ENCODE data around the gene MEGF6. TPM values are rescaled to one million over a fixed set of nuclear protein-coding genes. Genes with fewer than 3 reads are reported as not detected.

MEGF6 gene
- total and polyA plus RNA-seq, 2 donors (not counting 1 experiment from before 2014, with no cell fraction given): 43.2 to 77.3 TPM

DNA sequence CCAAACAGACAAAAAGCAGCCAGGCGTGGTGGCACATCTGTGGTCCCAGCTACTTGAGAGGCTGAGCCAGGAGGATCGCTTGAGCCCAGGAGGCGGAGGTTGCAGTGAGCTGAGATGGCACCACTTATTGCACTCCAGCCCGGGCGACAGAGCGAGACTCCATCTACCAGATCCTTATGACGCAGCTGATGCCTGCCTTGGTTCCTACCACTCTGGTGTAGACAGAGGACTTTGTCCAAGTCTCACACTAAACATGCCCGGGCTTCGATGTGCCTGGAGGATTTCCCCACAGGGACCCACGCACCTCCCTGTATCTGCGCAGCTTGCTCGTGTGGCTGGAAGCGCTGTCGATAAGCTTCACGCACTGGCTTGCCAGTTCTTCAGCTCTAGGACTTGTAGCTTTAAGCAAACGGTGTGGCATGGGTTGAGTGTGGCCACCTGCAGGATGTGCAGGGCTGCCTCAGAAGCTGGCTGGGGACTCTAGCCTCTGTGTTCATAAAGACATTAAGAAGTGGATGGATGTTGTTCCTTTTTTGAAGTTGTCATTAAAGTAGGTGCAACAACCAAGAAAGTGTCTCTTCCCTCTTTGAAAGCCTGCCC is 18.4 kb upstream of the MEGF6 start:
- H3K4me1 ChIP-seq (ENCODE audit: control insufficient read depth in 2 of 2, insufficient read depth in 2 of 2, low read length in 2 of 2): peaks cover 6 to 11% of the 10 kb centered on the region in 2 donors
- H3K4me2 ChIP-seq (replicated peaks; ENCODE audit: low read depth, low read length, poor library complexity, severe bottlenecking): no peak overlapping the region
- no peak overlapping the region for H2AFZ ChIP-seq (ENCODE audit: insufficient read depth, low read depth, low read length, poor library complexity, severe bottlenecking)
- peaks cover 14% of the 10 kb centered on the region for H3K4me1 Mint-ChIP-seq
- ChIA-PET POLR2A (interaction anchor here (0.6 kb wide), 1 partner anchor 1214 kb away, joined by 5 read pairs; no protein-coding TSS in a partner anchor), CTCF (interaction anchor here (1.1 to 3.8 kb wide), 4 partner anchors 9 to 176 kb away, joined by 4 to 37 read pairs (median 5); no protein-coding TSS in a partner anchor)
- no peak overlapping the region for H3K4me3 ChIP-seq (ENCODE audit: control extremely low read depth in 1 of 5, extremely low read depth in 1 of 5, insufficient read depth in 1 of 5, low read depth in 2 of 5, low read length in 4 of 5)
- no peak overlapping the region for H3K27ac Mint-ChIP-seq
- WGBS (ENCODE audit: insufficient coverage): 91% methylated on average over 15 of the region's 16 CpGs
- TF ChIP-seq EZH2 (IDR thresholded peaks at IDR 0.05; ENCODE audit: borderline replicate concordance, insufficient read depth, low read depth, low read length, poor library complexity, severe bottlenecking): no peak
- TF ChIP-seq, protein P1, sequence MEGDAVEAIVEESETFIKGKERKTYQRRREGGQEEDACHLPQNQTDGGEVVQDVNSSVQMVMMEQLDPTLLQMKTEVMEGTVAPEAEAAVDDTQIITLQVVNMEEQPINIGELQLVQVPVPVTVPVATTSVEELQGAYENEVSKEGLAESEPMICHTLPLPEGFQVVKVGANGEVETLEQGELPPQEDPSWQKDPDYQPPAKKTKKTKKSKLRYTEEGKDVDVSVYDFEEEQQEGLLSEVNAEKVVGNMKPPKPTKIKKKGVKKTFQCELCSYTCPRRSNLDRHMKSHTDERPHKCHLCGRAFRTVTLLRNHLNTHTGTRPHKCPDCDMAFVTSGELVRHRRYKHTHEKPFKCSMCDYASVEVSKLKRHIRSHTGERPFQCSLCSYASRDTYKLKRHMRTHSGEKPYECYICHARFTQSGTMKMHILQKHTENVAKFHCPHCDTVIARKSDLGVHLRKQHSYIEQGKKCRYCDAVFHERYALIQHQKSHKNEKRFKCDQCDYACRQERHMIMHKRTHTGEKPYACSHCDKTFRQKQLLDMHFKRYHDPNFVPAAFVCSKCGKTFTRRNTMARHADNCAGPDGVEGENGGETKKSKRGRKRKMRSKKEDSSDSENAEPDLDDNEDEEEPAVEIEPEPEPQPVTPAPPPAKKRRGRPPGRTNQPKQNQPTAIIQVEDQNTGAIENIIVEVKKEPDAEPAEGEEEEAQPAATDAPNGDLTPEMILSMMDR (IDR thresholded peaks at IDR 0.05): no peak
- ATAC-seq (ENCODE audit: low read depth) (no peak), DNase-seq (no peak)
- H3K79me2 ChIP-seq (ENCODE audit: control insufficient read depth, insufficient read depth, low read length): no peaks in the 10 kb centered on the region
- H4K20me1 ChIP-seq (ENCODE audit: control insufficient read depth, insufficient read depth, low read length, poor library complexity, severe bottlenecking): peaks cover 5% of the 10 kb centered on the region
- no peaks in the 10 kb centered on the region for H3K27me3 Mint-ChIP-seq
- H3K4me3 Mint-ChIP-seq: no peak overlapping the region
- peaks cover 0 to 62% of the 10 kb centered on the region in 2 experiments for H3K36me3 ChIP-seq (replicated peaks in 1 of 2; ENCODE audit: control extremely low read depth in 1 of 2, control insufficient read depth in 1 of 2, extremely low read depth in 1 of 2, insufficient read depth in 2 of 2, low read length in 1 of 2)
- H3K9me3 Mint-ChIP-seq (ENCODE audit: insufficient read depth): no peaks in the 10 kb centered on the region
- no peaks in the 10 kb centered on the region for H3K9me3 ChIP-seq (ENCODE audit: control extremely low read depth in 1 of 3, control insufficient read depth in 2 of 3, insufficient read depth in 1 of 3, low read length in 2 of 3)
- intact Hi-C loops (cut with micrococcal nuclease): loop anchor here (10.0 kb wide), 3 partner anchors 225 to 1215 kb away; partner anchors contain the start of genes CEP104, DFFB and PEX10
- no peak overlapping the region for H3K27ac ChIP-seq (ENCODE audit: low read length in 2 of 2)
- H3K27me3 ChIP-seq (replicated peaks in 1 of 4; ENCODE audit: control extremely low read depth in 1 of 4, control insufficient read depth in 3 of 4, insufficient read depth in 4 of 4, low read length in 3 of 4): no peaks in the 10 kb centered on the region
- no peak overlapping the region for H3K9ac ChIP-seq (ENCODE audit: low read length)

DNA sequence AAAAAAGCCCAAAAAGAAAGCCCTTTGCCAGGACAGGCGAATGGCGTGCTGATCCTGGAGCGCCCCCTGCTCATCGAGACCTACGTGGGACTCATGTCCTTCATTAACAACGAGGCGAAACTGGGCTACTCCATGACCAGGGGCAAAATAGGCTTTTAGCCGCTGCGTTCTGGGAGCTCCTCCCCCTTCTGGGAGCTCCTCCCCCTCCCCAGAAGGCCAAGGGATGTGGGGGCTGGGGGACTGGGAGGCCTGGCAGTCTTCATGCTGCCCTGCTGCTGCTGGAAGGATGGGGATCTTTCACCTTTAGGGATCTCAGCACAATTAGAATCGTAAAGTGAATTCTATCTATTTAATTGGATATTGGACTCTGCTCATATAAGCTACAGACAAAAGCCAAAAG is 17.1 kb upstream of the MEGF6 start:
- ChIA-PET CTCF (interaction anchor here (1.1 to 3.8 kb wide), 4 partner anchors 8 to 176 kb away, joined by 3 to 37 read pairs (median 4); no protein-coding TSS in a partner anchor), POLR2A (no interaction called here)
- Mint-ChIP-seq H3K4me3 (no peak overlapping the region), H3K4me1 (peaks cover 26% of the 10 kb centered on the region), H3K27me3 (no peaks in the 10 kb centered on the region), H3K9me3 (ENCODE audit: insufficient read depth) (no peaks in the 10 kb centered on the region), H3K27ac (no peak overlapping the region)
- 95% methylated on average over 7 of the region's 10 CpGs for WGBS (ENCODE audit: insufficient coverage)
- Histone ChIP-seq H3K4me2 (replicated peaks; ENCODE audit: low read depth, low read length, poor library complexity, severe bottlenecking) (no peak overlapping the region), H3K4me1 (ENCODE audit: control insufficient read depth in 2 of 2, insufficient read depth in 2 of 2, low read length in 2 of 2) (peaks cover 13 to 20% of the 10 kb centered on the region in 2 donors), H3K9me3 (ENCODE audit: control extremely low read depth in 1 of 3, control insufficient read depth in 2 of 3, insufficient read depth in 1 of 3, low read length in 2 of 3) (no peaks in the 10 kb centered on the region), H3K36me3 (replicated peaks in 1 of 2; ENCODE audit: control extremely low read depth in 1 of 2, control insufficient read depth in 1 of 2, extremely low read depth in 1 of 2, insufficient read depth in 2 of 2, low read length in 1 of 2) (peaks cover 0 to 51% of the 10 kb centered on the region in 2 experiments), H3K27ac (ENCODE audit: low read length in 2 of 2) (no peak overlapping the region), H3K9ac (ENCODE audit: low read length) (no peak overlapping the region), H3K79me2 (ENCODE audit: control insufficient read depth, insufficient read depth, low read length) (peaks cover 9% of the 10 kb centered on the region), H3K27me3 (replicated peaks in 1 of 4; ENCODE audit: control extremely low read depth in 1 of 4, control insufficient read depth in 3 of 4, insufficient read depth in 4 of 4, low read length in 3 of 4) (no peaks in the 10 kb centered on the region), H2AFZ (ENCODE audit: insufficient read depth, low read depth, low read length, poor library complexity, severe bottlenecking) (no peak overlapping the region), H3K4me3 (ENCODE audit: control extremely low read depth in 1 of 5, extremely low read depth in 1 of 5, insufficient read depth in 1 of 5, low read depth in 2 of 5, low read length in 4 of 5) (no peak overlapping the region), H4K20me1 (ENCODE audit: control insufficient read depth, insufficient read depth, low read length, poor library complexity, severe bottlenecking) (peaks cover 5% of the 10 kb centered on the region)
- DNase-seq (no peak), ATAC-seq (ENCODE audit: low read depth) (no peak)
- TF ChIP-seq, protein P1 (IDR thresholded peaks at IDR 0.05): no peak
- no peak for TF ChIP-seq EZH2 (IDR thresholded peaks at IDR 0.05; ENCODE audit: borderline replicate concordance, insufficient read depth, low read depth, low read length, poor library complexity, severe bottlenecking)
- intact Hi-C loops (cut with micrococcal nuclease): loop anchor here (10.0 kb wide), 3 partner anchors 226 to 1214 kb away; partner anchors contain the start of genes CEP104, DFFB and PEX10
